ENCODE data around the gene ZNF805. TPM values are rescaled to one million over a fixed set of nuclear protein-coding genes. Genes with fewer than 3 reads are reported as not detected.

ZNF805 gene
- total and polyA plus RNA-seq, 2 of the 13 experiments (the other 11 are each of a cell fraction or from before 2014, with no cell fraction given), result 5.1 to 12.8 TPM

DNA sequence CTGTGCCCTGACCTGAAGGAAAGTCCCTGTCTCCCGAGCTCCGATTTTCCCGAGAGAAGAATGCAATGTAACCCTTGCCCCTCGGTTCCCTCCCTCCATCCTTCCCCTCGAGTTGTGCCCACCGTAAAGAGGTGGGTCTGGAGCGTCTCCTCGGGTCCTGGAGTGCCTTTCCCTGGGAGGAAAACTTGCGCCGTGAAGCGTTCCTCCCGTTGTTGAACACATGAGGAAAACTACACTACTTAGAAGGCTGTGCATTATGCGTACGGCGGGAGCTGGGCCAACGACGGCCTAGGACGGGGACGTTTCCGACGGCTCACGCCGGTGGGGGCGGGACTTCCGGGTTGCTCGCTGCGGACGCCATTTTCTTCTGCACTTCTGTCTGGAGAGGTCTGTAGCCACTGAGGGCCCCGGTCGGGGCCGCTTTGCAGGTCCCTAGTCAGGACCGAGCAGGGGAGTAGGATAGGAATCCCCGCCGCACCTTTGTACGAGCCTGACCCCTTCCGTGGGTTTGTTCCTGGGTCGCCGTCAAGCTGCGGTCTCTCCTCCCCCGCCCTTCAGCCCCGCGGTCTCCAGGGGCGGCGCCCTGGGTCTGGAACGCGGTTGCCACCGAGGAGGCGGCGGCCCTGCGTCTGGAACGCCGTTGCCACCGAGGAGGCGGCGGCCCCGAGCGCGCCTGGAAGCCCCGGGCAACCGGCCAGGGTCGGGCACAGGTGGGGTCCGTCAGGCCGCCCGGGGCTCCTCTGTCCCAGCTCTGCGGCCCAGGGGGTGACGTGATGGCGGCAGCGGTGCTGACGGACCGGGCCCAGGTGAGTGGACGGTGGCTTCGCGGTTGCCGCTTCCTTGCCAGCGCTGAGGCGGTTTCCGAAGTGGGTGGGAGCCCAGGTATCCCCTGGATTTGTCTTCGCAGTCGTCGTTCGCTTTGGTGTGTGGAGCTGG, 49.0 kb upstream of the ZNF805 start, which contains the start of gene ZNF264 (continued):
- TF ChIP-seq ZNF430 (CRISPR knock-in tag; IDR thresholded peaks at IDR 0.05), result peak; percentile 48; the same call in 1 of the 2 replicates
- TF ChIP-seq MEIS1 (CRISPR knock-in tag; IDR thresholded peaks at IDR 0.05; ENCODE audit: borderline replicate concordance), result peak; percentile 23; the same call in 1 of the 2 replicates
- no peak for TF ChIP-seq PITX1 (CRISPR knock-in tag; IDR thresholded peaks at IDR 0.05)
- TF ChIP-seq DR1 (CRISPR knock-in tag; IDR thresholded peaks at IDR 0.05), result peak; percentile 23; the same call in 1 of the 2 replicates
- TF ChIP-seq AGO2 (optimal IDR thresholded peaks at IDR 0.05; ENCODE audit: low read depth, low read length), result peak; percentile 45
- 0 out of 2 replicates have a peak, but pooled peaks have one; percentile 20 for TF ChIP-seq ZNF205 (CRISPR knock-in tag; IDR thresholded peaks at IDR 0.05)
- no peak for TF ChIP-seq BHLHE40 (IDR thresholded peaks at IDR 0.05; ENCODE audit: low read length)
- TF ChIP-seq CENPT (CRISPR knock-in tag; IDR thresholded peaks at IDR 0.05; ENCODE audit: low read depth), result no peak
- TF ChIP-seq TARDBP (CRISPR knock-in tag; IDR thresholded peaks at IDR 0.05), result peak; percentile 48
- TF ChIP-seq ZNF382 (CRISPR knock-in tag; IDR thresholded peaks at IDR 0.05; ENCODE audit: borderline replicate concordance), result no peak
- TF ChIP-seq TBL1XR1 (IDR thresholded peaks at IDR 0.05; ENCODE audit: borderline replicate concordance, low read length, partially characterized antibody), result no peak
- TF ChIP-seq ZNF557 (CRISPR knock-in tag; IDR thresholded peaks at IDR 0.05), result no peak
- no peak for TF ChIP-seq CCAR2 (optimal IDR thresholded peaks at IDR 0.05; ENCODE audit: low read depth, low read length)
- TF ChIP-seq, protein P1, sequence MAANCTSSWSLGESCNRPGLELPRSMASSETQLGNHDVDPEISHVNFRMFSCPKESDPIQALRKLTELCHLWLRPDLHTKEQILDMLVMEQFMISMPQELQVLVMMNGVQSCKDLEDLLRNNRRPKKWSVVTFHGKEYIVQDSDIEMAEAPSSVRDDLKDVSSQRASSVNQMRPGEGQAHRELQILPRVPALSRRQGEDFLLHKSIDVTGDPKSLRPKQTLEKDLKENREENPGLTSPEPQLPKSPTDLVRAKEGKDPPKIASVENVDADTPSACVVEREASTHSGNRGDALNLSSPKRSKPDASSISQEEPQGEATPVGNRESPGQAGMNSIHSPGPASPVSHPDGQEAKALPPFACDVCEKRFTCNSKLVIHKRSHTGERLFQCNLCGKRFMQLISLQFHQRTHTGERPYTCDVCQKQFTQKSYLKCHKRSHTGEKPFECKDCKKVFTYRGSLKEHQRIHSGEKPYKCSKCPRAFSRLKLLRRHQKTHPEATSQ (CRISPR knock-in tag; IDR thresholded peaks at IDR 0.05; ENCODE audit: borderline replicate concordance), result peak; percentile 85; the same call in 1 of the 2 replicates
- TF ChIP-seq ZNF224 (CRISPR knock-in tag; IDR thresholded peaks at IDR 0.05), result peak; percentile 38; the same call in 1 of the 2 replicates
- no peak for TF ChIP-seq NFKB2 (CRISPR knock-in tag; IDR thresholded peaks at IDR 0.05; ENCODE audit: borderline replicate concordance)
- TF ChIP-seq PCBP1 (IDR thresholded peaks at IDR 0.05; ENCODE audit: borderline replicate concordance, low read depth, low read length), result no peak
- 0 out of 2 replicates have a peak, but pooled peaks have one; percentile 61 for TF ChIP-seq ZSCAN22 (CRISPR knock-in tag; IDR thresholded peaks at IDR 0.05)
- no peak for TF ChIP-seq XBP1 (CRISPR knock-in tag; IDR thresholded peaks at IDR 0.05)
- peak; percentile 85 for TF ChIP-seq RBFOX2 (IDR thresholded peaks at IDR 0.05; ENCODE audit: low read depth, low read length)
- TF ChIP-seq, protein P2, sequence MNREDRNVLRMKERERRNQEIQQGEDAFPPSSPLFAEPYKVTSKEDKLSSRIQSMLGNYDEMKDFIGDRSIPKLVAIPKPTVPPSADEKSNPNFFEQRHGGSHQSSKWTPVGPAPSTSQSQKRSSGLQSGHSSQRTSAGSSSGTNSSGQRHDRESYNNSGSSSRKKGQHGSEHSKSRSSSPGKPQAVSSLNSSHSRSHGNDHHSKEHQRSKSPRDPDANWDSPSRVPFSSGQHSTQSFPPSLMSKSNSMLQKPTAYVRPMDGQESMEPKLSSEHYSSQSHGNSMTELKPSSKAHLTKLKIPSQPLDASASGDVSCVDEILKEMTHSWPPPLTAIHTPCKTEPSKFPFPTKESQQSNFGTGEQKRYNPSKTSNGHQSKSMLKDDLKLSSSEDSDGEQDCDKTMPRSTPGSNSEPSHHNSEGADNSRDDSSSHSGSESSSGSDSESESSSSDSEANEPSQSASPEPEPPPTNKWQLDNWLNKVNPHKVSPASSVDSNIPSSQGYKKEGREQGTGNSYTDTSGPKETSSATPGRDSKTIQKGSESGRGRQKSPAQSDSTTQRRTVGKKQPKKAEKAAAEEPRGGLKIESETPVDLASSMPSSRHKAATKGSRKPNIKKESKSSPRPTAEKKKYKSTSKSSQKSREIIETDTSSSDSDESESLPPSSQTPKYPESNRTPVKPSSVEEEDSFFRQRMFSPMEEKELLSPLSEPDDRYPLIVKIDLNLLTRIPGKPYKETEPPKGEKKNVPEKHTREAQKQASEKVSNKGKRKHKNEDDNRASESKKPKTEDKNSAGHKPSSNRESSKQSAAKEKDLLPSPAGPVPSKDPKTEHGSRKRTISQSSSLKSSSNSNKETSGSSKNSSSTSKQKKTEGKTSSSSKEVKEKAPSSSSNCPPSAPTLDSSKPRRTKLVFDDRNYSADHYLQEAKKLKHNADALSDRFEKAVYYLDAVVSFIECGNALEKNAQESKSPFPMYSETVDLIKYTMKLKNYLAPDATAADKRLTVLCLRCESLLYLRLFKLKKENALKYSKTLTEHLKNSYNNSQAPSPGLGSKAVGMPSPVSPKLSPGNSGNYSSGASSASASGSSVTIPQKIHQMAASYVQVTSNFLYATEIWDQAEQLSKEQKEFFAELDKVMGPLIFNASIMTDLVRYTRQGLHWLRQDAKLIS (CRISPR knock-in tag; IDR thresholded peaks at IDR 0.05), result no peak
- TF ChIP-seq GFI1 (CRISPR knock-in tag; IDR thresholded peaks at IDR 0.05; ENCODE audit: borderline replicate concordance), result no peak; the same call in 1 of the 2 replicates
- TF ChIP-seq ZZZ3 (CRISPR knock-in tag; IDR thresholded peaks at IDR 0.05; ENCODE audit: borderline replicate concordance), result no peak; the same call in 1 of the 2 replicates
- TF ChIP-seq, protein P3, sequence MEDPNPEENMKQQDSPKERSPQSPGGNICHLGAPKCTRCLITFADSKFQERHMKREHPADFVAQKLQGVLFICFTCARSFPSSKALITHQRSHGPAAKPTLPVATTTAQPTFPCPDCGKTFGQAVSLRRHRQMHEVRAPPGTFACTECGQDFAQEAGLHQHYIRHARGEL (CRISPR knock-in tag; IDR thresholded peaks at IDR 0.05), result 0 out of 2 replicates have a peak, but pooled peaks have one; percentile 17

All from HepG2 (cell line).